ENCODE results near the gene CD3E. TPM values are rescaled to one million over a fixed set of nuclear protein-coding genes. Genes with fewer than 3 reads are reported as not detected.

The CD3E gene
- not detected in 2 replicates for total RNA-seq

DNA sequence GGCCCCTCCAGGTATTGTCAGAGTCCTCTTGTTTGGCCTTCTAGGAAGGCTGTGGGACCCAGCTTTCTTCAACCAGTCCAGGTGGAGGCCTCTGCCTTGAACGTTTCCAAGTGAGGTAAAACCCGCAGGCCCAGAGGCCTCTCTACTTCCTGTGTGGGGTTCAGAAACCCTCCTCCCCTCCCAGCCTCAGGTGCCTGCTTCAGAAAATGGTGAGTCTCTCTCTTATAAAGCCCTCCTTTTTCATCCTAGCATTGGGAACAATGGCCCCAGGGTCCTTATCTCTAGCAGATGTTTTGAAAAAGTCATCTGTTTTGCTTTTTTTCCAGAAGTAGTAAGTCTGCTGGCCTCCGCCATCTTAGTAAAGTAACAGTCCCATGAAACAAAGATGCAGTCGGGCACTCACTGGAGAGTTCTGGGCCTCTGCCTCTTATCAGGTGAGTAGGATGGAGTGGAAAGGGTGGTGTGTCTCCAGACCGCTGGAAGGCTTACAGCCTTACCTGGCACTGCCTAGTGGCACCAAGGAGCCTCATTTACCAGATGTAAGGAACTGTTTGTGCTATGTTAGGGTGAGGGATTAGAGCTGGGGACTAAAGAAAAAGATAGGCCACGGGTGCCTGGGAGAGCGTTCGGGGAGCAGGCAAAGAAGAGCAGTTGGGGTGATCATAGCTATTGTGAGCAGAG is at the start of gene CD3E:
Gene CD3E, plus strand, starts transcription at position 163 of the 681 bp plus-strand sequence. Its CDS starts 223 bp downstream, at position 386.
- DNase-seq (ENCODE audit: extremely low read depth, low read depth, low spot score) = no peak

- DNase-seq (ENCODE audit: extremely low read depth, low read depth, low spot score) = no peak
Measured at GRCh38 chr11:118258410-118258809, 46.1 kb upstream of the CD3E start.

- no peak for DNase-seq (ENCODE audit: extremely low read depth, low read depth, low spot score)
Measured at GRCh38 chr11:118259138-118259537, 45.4 kb upstream of the CD3E start.

DNA sequence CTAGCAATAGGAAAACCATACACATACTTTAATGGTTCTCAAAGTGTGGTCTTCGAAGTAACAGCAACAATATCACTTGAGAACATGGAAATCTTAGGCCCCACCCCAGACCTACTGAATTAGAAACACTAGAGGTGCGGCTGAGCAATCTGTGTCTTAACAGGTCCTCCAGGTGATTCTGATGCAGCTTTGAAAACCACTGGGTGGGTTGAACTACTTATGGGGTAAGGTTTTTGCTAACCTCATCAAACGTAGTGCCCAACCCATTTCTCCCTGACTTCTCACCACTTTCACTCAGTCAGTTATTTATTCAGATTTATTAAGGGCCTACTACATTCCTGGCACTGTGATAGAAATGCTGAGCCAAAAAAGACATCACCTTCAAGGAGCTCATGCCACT is 44.2 kb upstream of the CD3E start:
- DNase-seq (ENCODE audit: extremely low read depth, low read depth, low spot score) = no peak

DNA sequence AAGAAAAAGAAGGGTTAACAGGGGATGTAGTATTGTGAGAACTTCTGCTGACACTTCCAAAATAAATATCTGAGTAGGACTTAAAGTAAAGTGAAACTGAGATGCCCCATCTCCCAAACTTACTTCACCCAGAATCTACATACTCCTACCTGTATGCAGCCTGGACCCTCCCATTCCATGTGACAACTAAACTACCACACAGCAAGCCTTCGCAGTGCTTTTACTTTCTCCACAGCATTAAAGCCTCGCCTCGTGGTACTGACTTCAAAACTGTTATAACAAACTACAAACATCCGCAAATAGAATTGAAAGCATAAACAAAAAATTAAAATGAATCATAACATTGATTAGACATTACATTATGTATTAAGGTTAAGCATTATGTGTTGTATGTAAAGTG is 41.4 kb upstream of the CD3E start:
- DNase-seq (ENCODE audit: extremely low read depth, low read depth, low spot score) = no peak

DNA sequence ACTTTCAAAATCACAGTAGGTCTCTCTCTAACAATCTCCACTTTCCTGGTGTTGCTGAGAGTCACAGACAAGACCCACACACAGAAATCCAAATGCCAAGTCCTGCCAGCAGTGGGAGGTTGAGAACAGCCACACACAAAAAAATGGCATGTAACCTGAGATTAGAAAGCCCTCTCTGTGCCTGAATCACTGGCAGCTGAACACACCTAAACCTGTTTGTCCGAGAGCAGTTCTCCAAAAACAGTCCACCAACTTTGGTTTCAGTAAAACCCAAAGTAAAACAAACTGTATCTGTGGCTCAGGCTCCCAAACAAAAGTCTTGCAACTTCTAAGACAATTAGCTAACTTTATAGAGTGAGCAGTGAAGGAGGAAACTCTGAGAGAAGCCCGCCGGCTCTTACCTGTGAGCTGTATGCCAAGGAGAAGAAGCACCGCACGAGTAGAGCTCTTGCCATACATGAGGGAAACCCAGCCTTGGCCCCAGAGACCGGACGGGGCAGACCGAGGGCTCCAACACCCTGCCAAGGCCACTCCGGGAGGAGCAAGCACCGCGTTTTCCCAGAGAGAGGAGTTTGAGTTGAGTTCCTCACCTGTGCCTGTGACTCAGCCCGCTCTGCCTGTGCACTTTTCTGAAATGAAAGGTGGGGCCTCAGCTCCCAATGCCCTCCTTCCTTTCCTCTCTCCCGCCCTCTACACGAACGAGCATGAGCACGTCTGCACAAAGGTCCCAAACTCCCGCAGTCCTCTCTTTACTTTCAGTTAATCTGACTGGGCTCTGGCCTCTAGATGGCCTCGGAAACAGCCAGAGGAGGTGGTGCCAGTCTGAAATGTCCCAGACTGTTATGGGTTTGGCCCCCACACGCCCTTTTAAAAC is 40.6 kb upstream of the CD3E start, which contains the start of gene MPZL2:
Gene MPZL2, minus strand, starts transcription at position 603 of the 874 bp plus-strand sequence. Its CDS starts 144 bp downstream, at position 459.
- DNase-seq (ENCODE audit: extremely low read depth, low read depth, low spot score) = no peak

GRCh38 chr11:118264569-118265465 is 39.7 kb upstream of the CD3E start:
- DNase-seq (ENCODE audit: extremely low read depth, low read depth, low spot score) = no peak

GRCh38 chr11:118265954-118266353 is 38.6 kb upstream of the CD3E start:
- no peak for DNase-seq (ENCODE audit: extremely low read depth, low read depth, low spot score)

GRCh38 chr11:118267486-118267885 is 37.0 kb upstream of the CD3E start:
- DNase-seq (ENCODE audit: extremely low read depth, low read depth, low spot score) = no peak

DNA sequence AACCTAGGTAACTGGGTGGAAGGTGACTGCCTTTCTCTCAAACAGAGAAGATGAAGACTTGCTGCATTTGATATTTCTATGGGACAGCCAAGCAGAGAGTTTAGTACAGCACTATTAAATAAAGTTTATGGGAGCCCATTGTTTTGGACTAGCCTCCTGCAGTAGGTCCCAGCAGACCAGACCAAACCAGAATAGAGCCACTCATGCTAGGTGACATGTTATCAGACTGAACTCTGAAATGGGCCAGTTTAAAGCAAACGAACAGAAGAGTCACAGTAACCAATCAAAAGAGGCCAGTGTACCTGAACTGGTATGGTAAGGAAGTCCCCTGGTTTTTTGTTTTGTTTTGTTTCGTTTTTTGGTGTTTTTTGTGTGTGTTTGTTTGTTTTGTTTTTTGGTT is 32.5 kb upstream of the CD3E start:
- no peak for DNase-seq (ENCODE audit: extremely low read depth, low read depth, low spot score)

DNA sequence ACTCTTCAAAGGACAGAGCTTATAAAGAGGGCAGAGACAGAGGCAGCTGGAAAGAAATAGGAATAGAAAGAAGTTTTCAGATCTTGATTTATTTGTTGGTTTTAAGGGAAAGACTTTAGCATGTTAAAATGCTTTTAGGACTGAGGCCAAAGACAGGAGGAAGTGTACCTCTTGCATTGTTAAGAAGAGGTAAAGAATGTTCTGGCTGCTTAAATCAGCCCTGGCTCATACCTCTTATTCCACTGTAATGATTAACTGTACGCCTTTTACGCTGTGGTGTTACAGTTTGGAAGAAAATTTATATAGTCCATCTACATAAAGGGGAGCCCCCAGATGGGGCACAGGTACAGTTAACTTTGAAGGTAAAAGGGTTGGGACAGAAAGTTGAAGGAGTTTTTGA is 30.3 kb upstream of the CD3E start:
- DNase-seq (ENCODE audit: extremely low read depth, low read depth, low spot score) = no peak

- DNase-seq (ENCODE audit: extremely low read depth, low read depth, low spot score) = peak; percentile 96
Measured at GRCh38 chr11:118275176-118275575, 29.4 kb upstream of the CD3E start.

- DNase-seq (ENCODE audit: extremely low read depth, low read depth, low spot score) = no peak
Measured at GRCh38 chr11:118276422-118276821, 28.1 kb upstream of the CD3E start.

- no peak for DNase-seq (ENCODE audit: extremely low read depth, low read depth, low spot score)
Measured at GRCh38 chr11:118277312-118277711, 27.2 kb upstream of the CD3E start.

DNA sequence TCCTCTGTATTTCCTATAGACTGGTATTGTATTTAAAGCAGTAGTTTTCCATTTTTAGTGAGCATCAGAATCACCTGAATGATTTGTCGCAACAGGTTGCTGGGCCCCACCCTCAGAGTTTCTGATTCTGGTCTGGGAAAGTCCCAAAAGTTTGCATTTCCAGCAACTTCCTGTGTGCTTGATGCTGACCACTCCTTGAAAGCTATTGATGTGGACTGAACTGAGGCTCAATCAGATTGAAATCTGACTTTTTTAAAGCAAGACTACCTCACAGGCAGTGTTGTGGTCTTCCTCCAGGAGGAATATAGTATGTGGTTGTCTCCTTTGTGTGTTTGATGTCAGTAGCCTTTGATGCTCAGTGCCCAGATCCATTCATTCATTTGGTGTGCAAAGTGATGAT is 23.2 kb upstream of the CD3E start:
- no peak for DNase-seq (ENCODE audit: extremely low read depth, low read depth, low spot score)

GRCh38 chr11:118282606-118283005 is 21.9 kb upstream of the CD3E start:
- no peak for DNase-seq (ENCODE audit: extremely low read depth, low read depth, low spot score)

- DNase-seq (ENCODE audit: extremely low read depth, low read depth, low spot score) = no peak
Measured at GRCh38 chr11:118283037-118283636, 21.4 kb upstream of the CD3E start.

DNA sequence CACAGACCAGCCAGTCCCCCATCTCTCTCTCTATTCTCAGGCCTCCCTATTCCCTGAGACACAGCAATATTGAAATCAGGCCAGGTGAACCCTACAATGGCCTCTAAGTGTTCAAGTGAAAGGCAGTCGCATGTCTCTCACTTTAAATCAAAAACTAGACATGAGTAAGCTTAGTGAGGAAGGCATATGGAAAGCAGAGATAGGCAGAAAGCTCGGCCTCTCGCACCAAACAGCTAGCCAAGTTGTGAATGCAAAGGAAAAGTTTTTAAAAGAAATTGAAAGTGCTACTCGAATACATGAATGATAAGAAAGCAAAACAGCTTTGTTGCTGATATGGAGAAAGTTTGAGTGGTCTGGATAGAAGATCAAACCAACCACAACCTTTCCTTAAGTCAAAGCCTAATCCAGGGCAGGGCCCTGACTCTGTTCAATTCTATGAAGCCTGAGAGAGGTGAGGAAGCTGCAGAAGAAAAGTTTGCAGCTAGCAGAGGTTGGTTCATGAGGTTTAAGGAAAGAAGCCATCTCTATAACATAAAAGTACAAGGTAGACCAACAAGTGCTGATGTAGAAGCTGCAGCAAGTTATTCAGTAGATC is 20.7 kb upstream of the CD3E start:
- no peak for DNase-seq (ENCODE audit: extremely low read depth, low read depth, low spot score)

GRCh38 chr11:118286545-118286944 is 18.0 kb upstream of the CD3E start:
- no peak for DNase-seq (ENCODE audit: extremely low read depth, low read depth, low spot score)

DNA sequence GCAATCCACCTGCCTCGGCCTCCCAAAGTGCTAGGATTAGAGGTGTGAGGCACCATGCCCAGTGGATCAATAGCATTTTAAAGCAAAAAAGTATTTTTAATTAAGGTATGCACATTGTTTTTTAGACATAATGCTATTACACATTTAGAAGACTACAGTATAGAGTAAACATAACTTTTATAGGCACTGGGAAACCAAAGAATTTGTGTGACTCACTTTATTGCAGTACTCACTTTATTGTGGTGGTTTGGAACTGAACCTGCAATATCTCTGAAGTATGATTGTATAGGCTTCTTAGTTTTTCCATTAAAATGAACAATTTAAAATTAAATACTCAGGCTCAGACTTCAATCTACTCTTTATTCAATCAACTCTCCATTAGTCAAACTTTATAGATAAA is 17.5 kb upstream of the CD3E start:
- DNase-seq (ENCODE audit: extremely low read depth, low read depth, low spot score) = no peak

Measured in glomerular endothelial cell (primary cell).